IMR-90 (cell line): ENCODE measurements around the gene NEURL1B. TPM values are rescaled to one million over a fixed set of nuclear protein-coding genes. Genes with fewer than 3 reads are reported as not detected.

Experiments used
- ATAC-seq: fragments of 200-7000 bp; cut with Tn5 transposase; 2 replicates; pipeline ENCODE4 v1.9.1; 2020; ENCODE audit warnings: low read depth, mild to moderate bottlenecking, moderate library complexity
- BruUV-seq: library from RNA; stranded (reverse); fragments of 400-500 nt; replicated peaks from 2 replicates; lab custom pipeline; 2021; lab: Mats Ljungman, UMichigan
- CTCF ChIA-PET: fragments of 300-600 bp; formaldehyde crosslinking; extraction: SDS; loops from one replicate; lab custom pipeline; 2021; ENCODE audit warnings: antibody characterized with exemption; lab: Yijun Ruan, JAX
- POLR2A ChIA-PET: fragments of 300-600 bp; sonication (Branson Sonifier 250); formaldehyde crosslinking; loops from one replicate; lab custom pipeline; 2022; ENCODE audit warnings: antibody characterized with exemption; ENCODE audit not compliant: unreplicated experiment; lab: Charles Lee
- DNase-seq: peaks from one replicate; pipeline ENCODE4 v3.0.0; 2013
- H2AFZ ChIP-seq: replicated peaks from 2 replicates; pipeline ENCODE3; 2013; ENCODE audit warnings: low read length, mild to moderate bottlenecking; ENCODE audit not compliant: poor library complexity
- H2AK5ac ChIP-seq: 2 replicates; pipeline ENCODE4 v1.6.1; 2013; ENCODE audit warnings: low read depth, low read length, inconsistent platforms
- H2AK9ac ChIP-seq: replicated peaks from 2 replicates; pipeline ENCODE3; 2013; ENCODE audit warnings: mild to moderate bottlenecking, low read depth, low read length, moderate library complexity; ENCODE audit not compliant: poor library complexity
- H2BK120ac ChIP-seq: 2 replicates; pipeline ENCODE4 v1.6.1; 2013; ENCODE audit warnings: low read depth, low read length, inconsistent platforms
- H2BK15ac ChIP-seq: 3 replicates; pipeline ENCODE4 v1.6.1; 2013; ENCODE audit warnings: low read depth, low read length, inconsistent platforms
- H2BK20ac ChIP-seq: 2 replicates; pipeline ENCODE4 v1.6.1; 2013; ENCODE audit warnings: low read depth, mild to moderate bottlenecking, inconsistent platforms, low read length, moderate library complexity
- H2BK5ac ChIP-seq: 2 replicates; pipeline ENCODE4 v1.6.1; 2013; ENCODE audit warnings: mild to moderate bottlenecking, low read depth, low read length, inconsistent platforms; ENCODE audit not compliant: poor library complexity, severe bottlenecking
- H3K14ac ChIP-seq: replicated peaks from 2 replicates; pipeline ENCODE4 v1.6.1; 2013; ENCODE audit warnings: low read depth, low read length, inconsistent platforms
- H3K18ac ChIP-seq: 2 replicates; pipeline ENCODE4 v1.6.1; 2013; ENCODE audit warnings: low read depth, low read length, control low read depth
- H3K23ac ChIP-seq: 2 replicates; pipeline ENCODE4 v1.6.1; 2013; ENCODE audit warnings: low read depth, low read length, inconsistent platforms
- H3K27ac ChIP-seq: 2 replicates; pipeline ENCODE4 v1.5.1; 2013; ENCODE audit warnings: mild to moderate bottlenecking, control low read depth, low read length; ENCODE audit not compliant: insufficient read depth
- H3K27me3 ChIP-seq: 2 replicates; pipeline ENCODE4 v1.6.1; 2013; ENCODE audit warnings: low read length; ENCODE audit not compliant: control insufficient read depth, insufficient read depth
- H3K36me3 ChIP-seq: 2 replicates; pipeline ENCODE4 v1.6.1; 2013; ENCODE audit warnings: low read length, mixed read lengths; ENCODE audit not compliant: control insufficient read depth, insufficient read depth
- H3K4ac ChIP-seq: 2 replicates; pipeline ENCODE4 v1.6.1; 2013; ENCODE audit warnings: low read depth, low read length, inconsistent platforms
- H3K4me1 ChIP-seq: 2 replicates; pipeline ENCODE4 v1.6.1; 2013; ENCODE audit warnings: low read length, mixed read lengths; ENCODE audit not compliant: control insufficient read depth, insufficient read depth
- H3K4me2 ChIP-seq: 2 replicates; pipeline ENCODE4 v1.6.1; 2013; ENCODE audit warnings: low read depth, mild to moderate bottlenecking, control low read depth, low read length, moderate library complexity
- H3K4me3 ChIP-seq: 2 replicates; pipeline ENCODE4 v1.5.1; 2013; ENCODE audit warnings: low read depth, mild to moderate bottlenecking, control low read depth, low read length, moderate library complexity; ENCODE audit not compliant: insufficient read depth
- H3K56ac ChIP-seq: 2 replicates; pipeline ENCODE4 v1.6.1; 2013; ENCODE audit warnings: low read length, inconsistent platforms; ENCODE audit not compliant: insufficient read depth; ENCODE audit errors: extremely low read depth
- H3K79me1 ChIP-seq, 2 experiments: 2 replicates each; pipeline ENCODE4 v1.6.1; 2013; ENCODE audit warnings: low read length in 2 of 2, inconsistent platforms in 1 of 2, low read depth in 1 of 2
- H3K9ac ChIP-seq: 2 replicates; pipeline ENCODE4 v1.6.1; 2013; ENCODE audit warnings: low read depth, low read length, control low read depth
- H3K9me1 ChIP-seq: 2 replicates; pipeline ENCODE4 v1.6.1; 2013; ENCODE audit warnings: low read length, inconsistent platforms; ENCODE audit not compliant: insufficient read depth
- H3K9me3 ChIP-seq: 2 replicates; pipeline ENCODE4 v1.6.1; 2013; ENCODE audit warnings: low read length; ENCODE audit not compliant: control insufficient read depth, insufficient read depth
- H4K20me1 ChIP-seq: 2 replicates; pipeline ENCODE4 v1.6.1; 2013; ENCODE audit warnings: low read length, inconsistent platforms; ENCODE audit not compliant: insufficient read depth
- H4K5ac ChIP-seq: 2 replicates; pipeline ENCODE4 v1.6.1; 2013; ENCODE audit warnings: mild to moderate bottlenecking, low read depth, low read length, control low read depth
- H4K8ac ChIP-seq, 2 experiments: 2 replicates each; pipeline ENCODE4 v1.6.1; 2013; ENCODE audit warnings: low read depth in 2 of 2, low read length in 2 of 2, control low read depth in 1 of 2, inconsistent platforms in 1 of 2
- H4K91ac ChIP-seq: 2 replicates; pipeline ENCODE4 v1.6.1; 2013; ENCODE audit warnings: low read depth, low read length, inconsistent platforms; ENCODE audit not compliant: insufficient read depth
- CEBPB ChIP-seq: IDR thresholded peaks from 2 replicates; pipeline ENCODE4 v1.6.1; 2012; ENCODE audit warnings: low read depth, low read length, improper control_type of control experiment
- MAZ ChIP-seq: IDR thresholded peaks from 2 replicates; pipeline ENCODE4 v1.6.1; 2012; ENCODE audit warnings: low read depth, mild to moderate bottlenecking, low read length, improper control_type of control experiment, moderate library complexity, borderline replicate concordance
- NFE2L2 ChIP-seq: fragments of 150-350 bp; IDR thresholded peaks from 2 replicates; pipeline ENCODE4 v1.6.1; 2016; ENCODE audit warnings: low read depth, mild to moderate bottlenecking, low read length
- SMC3 ChIP-seq: fragments of 150-350 bp; IDR thresholded peaks from 2 replicates; pipeline ENCODE4 v1.6.1; 2016; ENCODE audit warnings: low read depth, mild to moderate bottlenecking, antibody characterized with exemption, low read length, moderate library complexity
- WGBS, 2 experiments: methylation state at CpG; one replicate each; pipeline versions ENCODE4 v1.1.5 to v1.1.7; 2013; ENCODE audit warnings: missing lambda C conversion rate in 2 of 2; ENCODE audit not compliant: insufficient read length in 1 of 2; ENCODE audit errors: extremely low coverage in 2 of 2; 5-methylcytosine and 5-hydroxymethylcytosine counted together
- dilution Hi-C: fragments of 300-500 bp; cut with HindIII; formaldehyde crosslinking; loops from one replicate; pipeline ENCODE4 v1.14.3; 2018; ENCODE audit warnings: low sequenced_read_pairs; ENCODE audit not compliant: unreplicated experiment
- in situ Hi-C: fragments of 300-500 bp; cut with MboI; formaldehyde crosslinking; loops from 3 replicates; pipeline ENCODE4 v1.14.3; 2019; ENCODE audit warnings: low sequenced_read_pairs, inconsistent platforms, mixed read lengths
- intact Hi-C: fragments of 100-400 bp; cut with micrococcal nuclease; formaldehyde crosslinking; loops from 2 replicates; pipeline ENCODE4 v1.10.0; 2022
- polyA plus RNA-seq, 3 experiments: library from polyadenylated mRNA; depleted of rRNA; stranded (reverse); fragments of >200 nt; gene quantifications; 2 replicates each; pipeline ENCODE4 v1.2.3, GENCODE V29; 2012; ENCODE audit warnings: low replicate concordance in 1 of 3
- total RNA-seq: library from RNA; depleted of rRNA; stranded (reverse); fragments of >200 nt; gene quantifications from 2 replicates; pipeline ENCODE4 v1.2.3, GENCODE V29; 2012

The NEURL1B gene
- total and polyA plus RNA-seq, 2 of the 4 experiments (the other 2 are of a cell fraction): 1.8 to 2.8 TPM

DNA sequence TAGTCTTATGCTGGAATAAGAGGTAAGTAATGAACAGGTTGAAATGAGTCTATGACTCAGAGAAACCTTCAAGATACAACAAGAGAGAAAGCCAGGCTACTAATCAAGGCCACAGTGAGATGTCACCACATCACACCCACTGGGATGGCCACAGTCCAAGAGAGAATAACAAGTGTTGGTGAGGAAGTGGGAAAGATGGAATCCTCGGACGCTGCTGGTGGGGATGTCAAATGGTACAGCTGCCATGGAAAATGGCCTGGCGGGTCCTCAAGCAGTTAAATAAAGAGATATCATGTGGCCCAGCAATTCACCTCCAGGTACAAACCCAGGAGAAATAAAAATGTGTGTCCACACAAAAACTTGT lies 41.9 kb upstream of the NEURL1B start:
- Histone ChIP-seq H3K4me1 (peaks cover 5% of the 10 kb centered on the region; the same call in 1 of the 2 replicates), H4K20me1 (peaks cover 6% of the 10 kb centered on the region; the same call in 1 of the 2 replicates), H2AK9ac (no peak overlapping the region), H3K79me1 (no peaks in the 10 kb centered on the region), H3K4me2 (no peak overlapping the region), H3K4me3 (no peak overlapping the region), H3K56ac (no peak overlapping the region), H4K8ac (no peak overlapping the region), H3K14ac (no peak overlapping the region), H2BK20ac (no peak overlapping the region), H2AFZ (no peak overlapping the region), H3K4ac (no peak overlapping the region), H3K18ac (no peak overlapping the region), H3K9me1 (peaks cover 10% of the 10 kb centered on the region), H2AK5ac (no peak overlapping the region), H3K27ac (no peak overlapping the region), H2BK15ac (no peak overlapping the region), H3K23ac (no peak overlapping the region), H2BK5ac (no peak overlapping the region), H4K91ac (no peak overlapping the region), H3K9me3 (no peaks in the 10 kb centered on the region), H4K5ac (no peak overlapping the region), H3K36me3 (no peaks in the 10 kb centered on the region), H2BK120ac (no peak overlapping the region), H3K27me3 (peaks cover 14% of the 10 kb centered on the region), H3K9ac (no peak overlapping the region)
- WGBS, 2 experiments: no CpG with 5 or more reads among the region's 3 CpGs
- DNase-seq: no peak
- in situ Hi-C loops (no loop called here), dilution Hi-C loops (no loop called here), intact Hi-C loops (no loop called here)
- TF ChIP-seq CEBPB: no peak
- TF ChIP-seq NFE2L2: no peak
- TF ChIP-seq SMC3: no peak
- no peak for TF ChIP-seq MAZ
- ATAC-seq: no peak
- ChIA-PET CTCF (no interaction called here), POLR2A (no interaction called here)
- no TSS peak for BruUV-seq
